HEK293 (cell line): ENCODE data around the gene PDZRN4.

ENCODE experiments used
- CTCF ChIA-PET: fragments of 350-600 bp; formaldehyde crosslinking; extraction: SDS; loops from one replicate; lab custom pipeline; 2021; ENCODE audit warnings: antibody characterized with exemption; lab: Yijun Ruan, JAX
- POLR2A ChIA-PET: fragments of 300-600 bp; formaldehyde crosslinking; extraction: SDS; loops from one replicate; lab custom pipeline; 2020; ENCODE audit warnings: antibody characterized with exemption, inconsistent platforms; lab: Yijun Ruan, JAX
- H3K27ac ChIP-seq: fragments of 200-500 bp; sonication (Bioruptor generic); 2 replicates; pipeline ENCODE4 v1.5.1; 2014; ENCODE audit warnings: low read depth, low read length, control low read depth, inconsistent platforms; ENCODE audit errors: extremely low read depth
- H3K36me3 ChIP-seq, 2 experiments: fragments of 200-500 bp in 1 of 2; sonication (Bioruptor generic) in 1 of 2; 1 replicate in 1 of 2; 2 replicates in 1 of 2; pipeline ENCODE4 v1.5.1; 2014 to 2017; ENCODE audit warnings: inconsistent platforms in 2 of 2, low read length in 2 of 2; ENCODE audit not compliant: control insufficient read depth in 2 of 2, insufficient read depth in 1 of 2
- H3K4me1 ChIP-seq: fragments of 200-500 bp; sonication (Bioruptor generic); 2 replicates; pipeline ENCODE4 v1.5.1; 2014; ENCODE audit warnings: mild to moderate bottlenecking, low read length, inconsistent platforms; ENCODE audit not compliant: control insufficient read depth, insufficient read depth
- H3K4me3 ChIP-seq: 2 replicates; pipeline ENCODE4 v1.5.1; 2011; ENCODE audit warnings: low read depth, mild to moderate bottlenecking, control low read depth, low read length, moderate library complexity
- H3K9me3 ChIP-seq: fragments of 200-500 bp; sonication (Bioruptor generic); 2 replicates; pipeline ENCODE4 v1.5.1; 2014; ENCODE audit warnings: low read depth, low read length, inconsistent platforms; ENCODE audit not compliant: control insufficient read depth, insufficient read depth
- BCL11B ChIP-seq: fragments of 450-650 bp; formaldehyde crosslinking; IDR thresholded peaks from 2 replicates; pipeline ENCODE4 v1.5.1; 2016; ENCODE audit warnings: low read depth, missing biosample characterization, missing genetic modification characterization
- EGR2 ChIP-seq: fragments of 450-650 bp; formaldehyde crosslinking; IDR thresholded peaks from 2 replicates; pipeline ENCODE4 v1.5.1; 2016; ENCODE audit warnings: low read depth, missing biosample characterization, missing genetic modification characterization
- HOXA7 ChIP-seq: sonication (generic); formaldehyde crosslinking; IDR thresholded peaks from 2 replicates; pipeline ENCODE4 v1.8.1; 2022; ENCODE audit warnings: missing genetic modification reagents, borderline replicate concordance
- HOXC10 ChIP-seq: sonication (generic); formaldehyde crosslinking; IDR thresholded peaks from 2 replicates; pipeline ENCODE4 v1.8.1; 2023; ENCODE audit warnings: mild to moderate bottlenecking, missing genetic modification reagents
- REPIN1 ChIP-seq: fragments of 450-650 bp; formaldehyde crosslinking; IDR thresholded peaks from 2 replicates; pipeline ENCODE4 v1.5.1; 2017; ENCODE audit warnings: missing biosample characterization, missing genetic modification characterization, low read depth
- TSHZ1 ChIP-seq: fragments of 450-650 bp; formaldehyde crosslinking; IDR thresholded peaks from 2 replicates; pipeline ENCODE4 v1.5.1; 2016; ENCODE audit warnings: missing biosample characterization, missing genetic modification characterization, borderline replicate concordance
- ZFP69B ChIP-seq: fragments of 450-650 bp; formaldehyde crosslinking; IDR thresholded peaks from 2 replicates; pipeline ENCODE4 v1.5.1; 2016; ENCODE audit warnings: missing biosample characterization, missing genetic modification characterization
- ZNF174 ChIP-seq: fragments of 450-650 bp; formaldehyde crosslinking; IDR thresholded peaks from 2 replicates; pipeline ENCODE4 v1.5.0; 2017; ENCODE audit warnings: missing biosample characterization, mild to moderate bottlenecking, missing genetic modification characterization
- ZNF184 ChIP-seq: fragments of 450-650 bp; IDR thresholded peaks from 2 replicates; pipeline ENCODE4 v1.5.1; 2018; ENCODE audit warnings: missing biosample characterization, mild to moderate bottlenecking, missing genetic modification characterization
- ZNF2 ChIP-seq: fragments of 450-650 bp; formaldehyde crosslinking; IDR thresholded peaks from 2 replicates; pipeline ENCODE4 v1.5.1; 2016; ENCODE audit warnings: missing biosample characterization, missing genetic modification characterization
- ZNF26 ChIP-seq: fragments of 450-650 bp; formaldehyde crosslinking; IDR thresholded peaks from 2 replicates; pipeline ENCODE4 v1.5.1; 2016; ENCODE audit warnings: missing biosample characterization, missing genetic modification characterization
- ZNF292 ChIP-seq: fragments of 450-650 bp; formaldehyde crosslinking; IDR thresholded peaks from 2 replicates; pipeline ENCODE4 v1.5.1; 2016; ENCODE audit warnings: low read depth, missing biosample characterization, missing genetic modification characterization, borderline replicate concordance
- ZNF302 ChIP-seq: fragments of 450-650 bp; formaldehyde crosslinking; IDR thresholded peaks from 2 replicates; pipeline ENCODE4 v1.5.1; 2016; ENCODE audit warnings: missing biosample characterization, missing genetic modification characterization, low read depth
- ZNF423 ChIP-seq: fragments of 450-650 bp; formaldehyde crosslinking; IDR thresholded peaks from 2 replicates; pipeline ENCODE4 v1.5.1; 2016; ENCODE audit warnings: missing biosample characterization, missing genetic modification characterization
- ZNF585B ChIP-seq: fragments of 450-650 bp; formaldehyde crosslinking; IDR thresholded peaks from 2 replicates; pipeline ENCODE4 v1.5.1; 2016; ENCODE audit warnings: missing biosample characterization, missing genetic modification characterization
- ZNF629 ChIP-seq: fragments of 450-650 bp; formaldehyde crosslinking; IDR thresholded peaks from 2 replicates; pipeline ENCODE4 v1.5.1; 2017; ENCODE audit warnings: missing biosample characterization, missing genetic modification characterization
- ZNF76 ChIP-seq: fragments of 450-650 bp; formaldehyde crosslinking; IDR thresholded peaks from 2 replicates; pipeline ENCODE4; 2016; ENCODE audit warnings: low read depth, missing biosample characterization, missing genetic modification characterization, borderline replicate concordance
- ZNF791 ChIP-seq: fragments of 450-650 bp; formaldehyde crosslinking; IDR thresholded peaks from 2 replicates; pipeline ENCODE4 v1.5.1; 2016; ENCODE audit warnings: missing biosample characterization, missing genetic modification characterization

The PDZRN4 gene

GRCh38 chr12:41336041-41336549 is 148.0 kb downstream of the PDZRN4 start (continued):
- TF ChIP-seq TSHZ1 (tag by site-specific recombination) (no peak), ZNF629 (no peak)

GRCh38 chr12:41339784-41340183 is 151.7 kb downstream of the PDZRN4 start:
- Histone ChIP-seq H3K27ac (no peak overlapping the region), H3K4me3 (no peak overlapping the region)
- TF ChIP-seq ZNF292 (tag by site-specific recombination): no peak
- TF ChIP-seq ZNF26 (tag by site-specific recombination): no peak
- no peak for TF ChIP-seq REPIN1 (tag by site-specific recombination)
- no peak for TF ChIP-seq ZNF791
- no peak for TF ChIP-seq ZNF423 (tag by site-specific recombination)
- TF ChIP-seq ZNF2 (tag by site-specific recombination): no peak
- TF ChIP-seq ZNF174: no peak
- TF ChIP-seq, all 188 proteins: peak for 0
- no peaks in the 10 kb centered on the region for H3K36me3 ChIP-seq
- H3K4me1 ChIP-seq: no peaks in the 10 kb centered on the region
- CTCF ChIA-PET: interaction anchor here (0.6 kb wide), 1 partner anchor 32 kb away, joined by 5 read pairs; no protein-coding TSS in a partner anchor
- no peaks in the 10 kb centered on the region for H3K9me3 ChIP-seq
- POLR2A ChIA-PET: no interaction called here

GRCh38 chr12:41344776-41345470 is 156.8 kb downstream of the PDZRN4 start:
- Histone ChIP-seq H3K27ac (no peak overlapping the region), H3K9me3 (no peaks in the 10 kb centered on the region), H3K36me3 (no peaks in the 10 kb centered on the region), H3K4me1 (no peaks in the 10 kb centered on the region), H3K4me3 (no peak overlapping the region)
- ChIA-PET POLR2A (no interaction called here), CTCF (no interaction called here)
- TF ChIP-seq BCL11B (tag by site-specific recombination) (no peak), ZFP69B (tag by site-specific recombination) (no peak), ZNF2 (tag by site-specific recombination) (no peak), HOXA7 (CRISPR knock-in tag) (no peak), ZNF585B (tag by site-specific recombination) (no peak), HOXC10 (no peak), ZNF184 (no peak), ZNF76 (no peak), EGR2 (tag by site-specific recombination) (no peak), ZNF302 (no peak)
